ENCODE measurements around the gene BBOF1.

DNA sequence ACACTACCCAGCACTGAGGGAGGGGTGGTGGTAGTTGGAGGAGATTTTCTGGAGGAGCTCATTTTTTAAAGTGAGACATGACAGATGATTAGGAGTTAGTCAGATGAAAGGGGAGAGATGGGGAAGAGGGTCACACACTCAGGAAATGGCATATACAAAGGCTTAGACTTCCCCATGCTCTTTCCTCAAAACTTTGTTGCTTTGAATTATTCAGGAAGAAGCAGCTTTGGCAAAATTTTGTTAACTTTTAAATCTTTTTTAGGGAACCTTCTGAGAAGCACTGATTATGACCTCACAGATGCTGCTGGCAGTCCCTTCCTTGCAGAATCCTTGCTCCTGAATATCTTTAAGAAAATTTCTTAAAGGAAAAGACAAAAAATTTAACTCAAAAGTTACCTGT is 45.3 kb downstream of the BBOF1 start:
- TF ChIP-seq, protein P1, sequence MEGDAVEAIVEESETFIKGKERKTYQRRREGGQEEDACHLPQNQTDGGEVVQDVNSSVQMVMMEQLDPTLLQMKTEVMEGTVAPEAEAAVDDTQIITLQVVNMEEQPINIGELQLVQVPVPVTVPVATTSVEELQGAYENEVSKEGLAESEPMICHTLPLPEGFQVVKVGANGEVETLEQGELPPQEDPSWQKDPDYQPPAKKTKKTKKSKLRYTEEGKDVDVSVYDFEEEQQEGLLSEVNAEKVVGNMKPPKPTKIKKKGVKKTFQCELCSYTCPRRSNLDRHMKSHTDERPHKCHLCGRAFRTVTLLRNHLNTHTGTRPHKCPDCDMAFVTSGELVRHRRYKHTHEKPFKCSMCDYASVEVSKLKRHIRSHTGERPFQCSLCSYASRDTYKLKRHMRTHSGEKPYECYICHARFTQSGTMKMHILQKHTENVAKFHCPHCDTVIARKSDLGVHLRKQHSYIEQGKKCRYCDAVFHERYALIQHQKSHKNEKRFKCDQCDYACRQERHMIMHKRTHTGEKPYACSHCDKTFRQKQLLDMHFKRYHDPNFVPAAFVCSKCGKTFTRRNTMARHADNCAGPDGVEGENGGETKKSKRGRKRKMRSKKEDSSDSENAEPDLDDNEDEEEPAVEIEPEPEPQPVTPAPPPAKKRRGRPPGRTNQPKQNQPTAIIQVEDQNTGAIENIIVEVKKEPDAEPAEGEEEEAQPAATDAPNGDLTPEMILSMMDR (IDR thresholded peaks at IDR 0.05 in 8 of 11, conservative IDR thresholded peaks at IDR 0.05 in 3 of 11) = no peak
- no peak for TF ChIP-seq POLR2A (IDR thresholded peaks at IDR 0.05)

All from spleen (tissue), 7 donors.